ENCODE data around the gene TNFAIP2.

DNA sequence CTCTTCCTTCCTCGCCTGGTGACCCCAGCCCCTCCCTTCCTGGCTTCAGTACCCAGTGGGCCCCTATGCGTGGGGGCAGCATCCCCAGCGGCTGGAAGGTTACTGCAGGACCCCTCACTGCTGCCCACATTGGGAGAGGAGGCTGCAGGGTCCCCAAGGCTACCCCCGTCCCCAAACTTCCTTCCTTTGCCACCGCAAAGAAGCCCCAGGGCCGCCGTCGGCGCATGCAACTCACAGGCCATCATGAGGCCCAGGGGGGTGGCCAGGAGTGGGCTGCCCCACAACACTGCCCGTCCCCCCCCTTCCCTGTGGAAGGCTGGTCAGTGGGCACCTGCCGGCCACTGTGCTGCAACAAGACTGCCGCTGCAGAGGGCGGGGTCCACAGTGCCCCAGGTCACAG lies 9.5 kb upstream of the TNFAIP2 start:
- TF ChIP-seq, protein P1, sequence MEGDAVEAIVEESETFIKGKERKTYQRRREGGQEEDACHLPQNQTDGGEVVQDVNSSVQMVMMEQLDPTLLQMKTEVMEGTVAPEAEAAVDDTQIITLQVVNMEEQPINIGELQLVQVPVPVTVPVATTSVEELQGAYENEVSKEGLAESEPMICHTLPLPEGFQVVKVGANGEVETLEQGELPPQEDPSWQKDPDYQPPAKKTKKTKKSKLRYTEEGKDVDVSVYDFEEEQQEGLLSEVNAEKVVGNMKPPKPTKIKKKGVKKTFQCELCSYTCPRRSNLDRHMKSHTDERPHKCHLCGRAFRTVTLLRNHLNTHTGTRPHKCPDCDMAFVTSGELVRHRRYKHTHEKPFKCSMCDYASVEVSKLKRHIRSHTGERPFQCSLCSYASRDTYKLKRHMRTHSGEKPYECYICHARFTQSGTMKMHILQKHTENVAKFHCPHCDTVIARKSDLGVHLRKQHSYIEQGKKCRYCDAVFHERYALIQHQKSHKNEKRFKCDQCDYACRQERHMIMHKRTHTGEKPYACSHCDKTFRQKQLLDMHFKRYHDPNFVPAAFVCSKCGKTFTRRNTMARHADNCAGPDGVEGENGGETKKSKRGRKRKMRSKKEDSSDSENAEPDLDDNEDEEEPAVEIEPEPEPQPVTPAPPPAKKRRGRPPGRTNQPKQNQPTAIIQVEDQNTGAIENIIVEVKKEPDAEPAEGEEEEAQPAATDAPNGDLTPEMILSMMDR (IDR thresholded peaks at IDR 0.05; ENCODE audit: low read length), result no peak
- TF ChIP-seq EZH2 (optimal IDR thresholded peaks at IDR 0.05; ENCODE audit: low read depth, low read length), result no peak
- TF ChIP-seq EZH2phosphoT487 (IDR thresholded peaks at IDR 0.05; ENCODE audit: low read length), result no peak
